Tongue (tissue), 2 donors: Measurements from ENCODE around the gene CHKB. TPM values are rescaled to one million over a fixed set of nuclear protein-coding genes. Genes with fewer than 3 reads are reported as not detected.
"Not testable (repeated sequence)": the region's sequence is repeated elsewhere in the genome, so short reads cannot be mapped to it uniquely, and the experiment has no call there.

Experiments
- DNase-seq: peaks from one replicate; pipeline ENCODE4 v3.0.0-alpha.2; 2015
- total RNA-seq: library from RNA; depleted of rRNA; stranded (reverse); fragments of >200 nt; gene quantifications from one replicate; pipeline ENCODE4 v1.2.3, GENCODE V29; 2014

Gene CHKB
- total RNA-seq, 1 donor from 2014 or later: 39.2 TPM

DNA sequence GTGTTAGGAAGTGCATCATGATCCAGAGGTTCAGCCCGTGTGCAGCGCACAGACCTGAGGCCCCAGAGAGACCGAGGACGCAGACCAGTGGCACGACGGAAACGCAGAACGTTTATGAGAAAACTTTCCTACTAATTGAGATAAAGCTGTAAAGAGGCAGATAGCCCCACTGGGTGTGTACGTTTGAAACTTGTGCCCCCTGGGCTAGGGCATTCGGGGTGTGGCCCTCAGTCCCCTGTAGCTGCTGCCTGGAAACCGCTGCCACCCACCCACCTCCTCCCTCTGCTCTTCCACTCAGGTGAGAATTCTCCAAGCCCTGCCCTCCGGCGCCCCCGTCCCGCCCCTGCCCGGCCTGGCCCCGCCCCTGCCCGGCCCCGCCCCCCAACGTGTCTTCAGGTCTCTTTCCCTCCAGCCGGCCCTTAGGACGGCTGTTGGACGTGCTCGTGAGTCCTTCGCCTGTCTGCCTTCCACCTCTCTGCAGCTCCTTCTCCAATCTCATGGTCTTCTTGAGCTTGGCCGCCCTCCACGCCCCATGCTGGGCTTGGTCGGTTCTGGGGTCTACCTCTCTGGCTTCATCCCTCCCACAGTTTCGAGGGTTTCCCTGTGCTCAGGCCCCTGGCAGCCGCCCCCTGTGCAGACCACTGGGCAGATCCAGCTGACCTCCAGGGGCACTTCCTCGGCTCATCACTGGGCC, 30.0 kb upstream of the CHKB start:
- no peak for DNase-seq

DNA sequence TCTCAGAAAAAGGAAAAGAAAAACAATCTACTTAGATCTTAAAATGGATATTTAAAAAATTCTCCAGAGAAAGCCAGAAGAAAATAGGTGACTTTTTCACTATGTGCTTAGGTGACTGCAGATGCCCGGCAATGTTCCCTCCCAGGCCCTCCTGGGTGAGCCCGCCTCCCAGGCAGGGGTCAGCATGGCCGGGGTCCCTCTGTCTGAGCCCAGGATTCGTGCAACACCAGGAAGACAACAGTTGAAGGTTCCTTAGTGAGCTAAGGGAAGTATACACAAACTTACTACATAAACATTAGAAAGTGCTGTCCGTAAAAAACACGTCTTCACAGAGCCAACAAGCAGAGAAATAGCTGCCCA, 29.5 kb upstream of the CHKB start:
- no peak for DNase-seq

DNA sequence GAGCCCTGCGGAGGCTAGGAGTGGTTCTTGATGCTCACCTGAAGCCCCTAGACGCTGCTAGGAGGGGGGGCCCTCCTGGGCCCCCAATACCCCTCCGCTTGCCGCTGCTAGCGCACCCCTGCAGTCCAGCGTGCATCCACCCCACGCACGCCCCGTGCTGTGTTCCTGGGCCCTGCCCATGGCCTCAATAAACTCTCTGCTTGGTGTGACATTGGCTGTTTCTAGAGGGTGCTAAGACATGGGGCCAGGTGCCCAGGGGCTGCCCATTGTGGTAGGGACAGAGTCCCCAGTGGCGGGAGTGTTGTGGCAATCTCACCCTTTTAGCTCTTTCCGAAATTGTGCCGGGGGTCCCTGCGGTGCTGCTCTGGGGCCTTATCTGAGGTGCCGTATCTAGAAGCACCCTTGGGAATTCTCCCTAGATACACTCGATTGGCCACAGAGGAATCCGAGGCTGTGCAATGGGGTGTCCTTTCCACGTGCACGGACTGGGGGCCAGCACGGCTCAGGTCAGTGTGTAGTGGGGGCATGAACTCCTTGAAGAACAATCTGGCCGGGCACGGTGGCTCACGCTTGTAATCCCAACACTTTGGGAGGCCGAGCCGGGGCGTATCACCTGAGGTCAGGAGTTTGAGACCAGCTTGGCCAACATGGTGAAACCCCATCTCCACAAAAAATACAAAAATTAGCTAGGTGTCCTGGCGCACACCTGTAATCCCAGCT, 28.9 kb upstream of the CHKB start:
- no peak for DNase-seq

DNA sequence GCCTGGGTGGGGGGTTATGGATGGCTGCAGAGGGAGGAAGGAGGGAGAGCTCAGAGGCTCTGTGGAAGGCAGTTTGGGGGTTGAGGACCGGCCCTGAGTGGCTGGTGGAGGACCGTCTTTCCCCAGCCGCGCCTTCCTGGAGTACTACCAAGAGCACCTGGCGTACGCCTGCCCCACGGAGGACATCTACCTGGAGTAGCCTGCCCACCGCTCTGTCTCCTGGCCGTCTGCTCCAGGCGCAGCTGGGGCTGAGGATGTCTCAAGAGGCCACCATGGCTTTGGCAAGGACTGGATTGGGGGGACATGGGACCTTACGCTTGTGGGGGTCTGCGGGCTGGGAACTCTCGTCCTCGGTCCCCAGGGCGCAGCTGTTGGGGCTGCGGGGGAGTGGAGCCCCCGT, 27.9 kb upstream of the CHKB start:
- DNase-seq: no peak

DNA sequence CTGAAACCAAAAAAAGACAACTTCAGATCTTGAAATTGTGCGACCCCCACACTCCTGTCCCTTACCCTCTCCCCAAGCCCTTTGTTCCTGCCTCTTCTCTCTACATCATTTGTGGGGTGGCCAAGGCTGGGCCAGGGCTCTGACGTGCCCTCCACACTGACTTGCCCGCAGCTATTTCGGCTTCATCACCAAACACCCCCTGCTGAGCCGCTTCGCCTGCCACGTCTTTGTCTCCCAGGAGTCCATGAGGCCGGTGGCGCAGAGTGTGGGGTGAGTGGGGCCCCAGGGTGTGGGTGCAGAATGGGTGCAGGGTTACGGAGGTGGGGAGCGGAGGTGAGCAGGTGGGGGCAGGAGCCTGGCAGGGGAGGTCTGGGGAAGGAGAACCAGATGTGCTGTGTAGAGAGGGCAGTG, 27.4 kb upstream of the CHKB start:
- no peak for DNase-seq

DNA sequence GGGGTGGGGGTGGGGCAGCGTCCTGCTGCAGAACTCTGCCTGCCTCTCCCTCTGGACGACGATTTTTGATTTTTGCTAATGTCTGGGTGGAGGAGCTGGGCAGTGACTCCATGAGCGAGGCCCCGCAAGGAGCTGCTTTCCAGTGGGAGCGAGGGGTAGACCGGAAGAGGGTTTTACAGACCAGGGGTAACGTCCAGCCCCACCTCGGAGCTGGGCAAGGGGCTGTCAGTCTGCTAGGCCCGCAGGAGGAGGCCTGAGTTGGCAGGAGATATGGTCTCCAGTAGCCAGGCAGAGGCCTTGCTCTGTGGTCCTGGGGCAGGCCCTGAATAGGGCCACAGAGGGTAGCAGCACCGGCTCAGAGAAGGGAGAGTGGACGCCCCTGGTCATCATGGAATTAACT, 26.9 kb upstream of the CHKB start:
- DNase-seq: no peak

DNA sequence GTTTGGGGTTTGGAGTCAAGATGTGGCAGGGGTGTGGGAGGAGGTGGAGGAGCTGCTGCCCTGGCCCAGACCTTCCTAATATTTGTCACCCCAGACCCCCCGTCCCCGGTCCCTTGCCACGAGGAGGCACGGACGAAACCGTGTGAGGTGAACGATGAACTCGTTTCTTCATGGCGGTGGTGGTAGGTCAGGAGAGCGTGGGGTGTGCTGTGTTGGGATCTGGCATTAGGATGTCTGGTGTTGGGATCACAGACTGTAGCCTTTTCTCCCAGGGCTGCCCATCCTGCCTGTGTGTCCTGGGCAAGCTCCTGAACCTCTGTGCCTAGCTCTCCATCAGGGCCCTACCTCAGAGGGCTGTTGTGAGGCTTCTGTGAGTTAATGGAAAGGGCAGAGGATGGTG, 26.3 kb upstream of the CHKB start:
- no peak for DNase-seq

DNA sequence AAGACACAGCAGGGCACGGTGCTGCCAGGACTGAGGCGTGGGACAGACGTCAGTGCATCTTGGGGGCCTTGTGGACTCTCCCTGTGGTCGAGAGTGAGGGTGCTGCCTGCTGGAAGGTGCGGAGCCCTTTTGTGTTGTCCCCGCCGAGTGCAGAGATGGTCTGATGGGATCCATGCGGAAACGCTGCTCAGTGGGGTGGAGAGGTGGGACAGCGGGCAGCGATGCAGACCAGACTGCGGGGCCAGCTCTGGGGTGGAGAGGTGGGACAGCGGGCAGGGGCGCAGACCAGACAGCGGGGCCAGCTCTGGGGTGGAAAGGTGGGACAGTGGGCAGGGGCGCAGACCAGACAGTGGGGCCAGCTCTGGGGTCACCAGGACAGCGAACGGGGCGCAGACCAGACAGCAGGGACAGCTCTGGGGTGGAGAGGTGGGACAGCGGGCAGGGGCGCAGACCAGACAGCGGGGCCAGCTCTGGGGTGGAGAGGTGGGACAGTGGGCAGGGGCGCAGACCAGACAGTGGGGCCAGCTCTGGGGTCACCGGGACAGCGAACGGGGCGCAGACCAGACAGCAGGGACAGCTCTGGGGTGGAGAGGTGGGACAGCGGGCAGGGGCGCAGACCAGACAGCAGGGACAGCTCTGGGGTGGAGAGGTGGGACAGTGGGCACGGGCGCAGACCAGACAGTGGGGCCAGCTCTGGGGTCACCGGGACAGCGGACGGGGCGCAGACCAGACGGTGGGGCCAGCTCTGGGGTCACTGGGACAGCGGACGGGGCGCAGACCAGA, 25.6 kb upstream of the CHKB start:
- not testable (repeated sequence) for DNase-seq

DNA sequence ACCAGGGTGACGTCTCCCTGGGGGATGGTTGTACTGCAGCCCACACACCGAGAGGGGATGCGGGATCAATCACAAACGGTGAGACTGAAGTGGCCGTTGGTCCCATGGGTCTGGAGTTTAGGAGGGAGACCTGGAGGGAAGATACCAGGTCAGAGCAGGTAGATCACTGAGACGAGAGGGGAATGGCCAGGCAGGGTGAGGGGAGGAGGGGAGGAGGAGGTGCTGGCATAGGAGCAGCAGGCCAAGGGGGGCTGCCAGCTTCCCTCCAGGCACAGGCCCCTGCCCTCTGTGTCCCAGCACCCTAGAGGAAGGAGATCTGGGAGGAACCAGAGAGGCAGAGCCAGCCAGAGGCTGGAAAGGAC, 25.0 kb upstream of the CHKB start:
- DNase-seq: no peak

DNA sequence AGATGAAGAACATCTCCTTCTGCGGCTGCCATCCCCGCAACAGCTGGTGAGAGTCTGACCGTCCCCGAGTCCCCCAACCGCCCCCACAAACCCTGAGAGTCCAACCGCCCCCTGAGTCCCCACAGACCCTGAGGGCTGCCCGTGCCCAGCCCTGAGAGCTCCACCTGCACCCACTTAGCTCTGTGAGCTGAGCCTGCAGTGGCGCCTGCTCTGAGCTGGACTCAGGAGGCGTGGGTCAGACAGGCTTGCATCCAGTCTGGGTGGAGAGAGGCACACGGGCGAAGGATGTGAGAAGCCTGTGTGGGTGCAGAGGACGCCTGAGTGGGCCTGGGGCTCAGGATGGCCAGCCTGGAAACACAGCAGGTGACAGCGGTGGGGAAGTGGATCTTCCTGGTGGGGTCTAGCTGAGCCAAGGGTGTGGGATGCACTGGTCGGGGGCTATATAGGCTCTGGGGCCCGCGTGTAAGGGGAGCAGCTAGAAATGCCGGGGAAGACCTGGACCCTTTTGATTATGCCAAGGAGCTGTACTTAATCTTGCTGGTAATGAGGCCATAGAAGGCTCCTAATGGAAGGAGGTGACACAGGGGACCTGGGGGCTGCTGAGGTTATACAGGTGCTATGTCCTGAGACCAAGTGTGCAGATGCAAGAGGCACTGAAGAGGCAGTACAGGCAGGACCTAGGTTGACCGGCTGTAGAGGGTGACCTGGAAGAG, 24.5 kb upstream of the CHKB start:
- DNase-seq: no peak

DNA sequence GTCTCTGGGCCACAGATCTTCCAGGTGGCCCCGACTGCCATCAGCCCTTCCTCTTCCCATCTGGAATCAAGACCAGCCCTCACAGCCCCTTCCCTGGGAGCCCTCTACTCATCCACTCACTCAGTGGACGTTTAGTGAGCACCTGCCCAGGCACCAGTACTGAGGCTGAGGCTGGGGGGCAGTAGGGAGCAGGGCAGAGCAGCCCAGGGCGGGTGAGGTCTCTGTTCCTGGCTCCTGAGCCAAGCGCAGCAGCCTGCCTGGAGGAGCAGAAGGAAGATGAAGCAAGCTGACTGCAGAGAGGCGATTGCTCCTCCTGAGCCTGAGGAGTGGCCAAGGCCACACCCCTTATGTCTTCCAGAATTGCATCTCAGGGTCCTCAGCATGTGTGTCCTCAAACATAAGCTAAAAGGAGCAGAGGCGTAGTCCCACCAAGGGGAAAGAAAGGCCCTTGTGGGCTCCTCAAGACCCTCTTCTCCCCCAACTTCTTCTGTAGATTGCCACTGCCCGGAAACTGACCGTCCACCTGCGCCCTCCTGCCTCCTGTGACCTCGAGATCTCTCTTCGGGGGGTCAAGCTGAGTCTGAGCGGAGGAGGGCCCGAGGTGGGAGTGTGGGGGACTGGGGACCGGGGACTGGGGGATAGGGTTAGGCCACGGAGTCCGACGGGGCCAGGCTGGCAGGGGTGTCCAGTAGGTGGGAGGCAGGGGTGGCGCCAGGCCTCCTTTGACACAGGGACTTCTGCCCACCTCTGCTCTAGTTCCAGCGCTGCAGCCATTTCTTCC, 23.7 kb upstream of the CHKB start:
- DNase-seq: no peak

DNA sequence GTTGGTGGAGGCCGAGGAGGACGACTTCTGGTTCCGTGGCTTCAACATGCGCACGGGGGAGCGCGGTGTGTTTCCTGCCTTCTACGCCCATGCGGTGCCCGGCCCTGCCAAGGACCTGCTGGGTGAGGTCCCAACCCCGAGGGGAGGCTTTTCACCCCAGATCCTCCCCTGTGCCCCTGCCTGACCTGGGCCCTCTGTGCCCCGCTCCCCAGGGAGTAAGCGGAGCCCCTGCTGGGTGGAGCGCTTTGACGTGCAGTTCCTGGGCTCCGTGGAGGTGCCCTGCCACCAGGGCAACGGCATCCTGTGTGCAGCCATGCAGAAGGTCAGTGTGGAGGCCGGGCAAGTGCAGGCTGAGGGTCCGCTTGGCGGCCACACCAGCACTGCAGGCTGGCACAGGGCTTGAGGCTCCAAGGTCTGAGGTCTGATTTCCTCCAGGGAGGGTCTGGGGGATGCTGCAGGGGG, 23.0 kb upstream of the CHKB start:
- DNase-seq: no peak

DNA sequence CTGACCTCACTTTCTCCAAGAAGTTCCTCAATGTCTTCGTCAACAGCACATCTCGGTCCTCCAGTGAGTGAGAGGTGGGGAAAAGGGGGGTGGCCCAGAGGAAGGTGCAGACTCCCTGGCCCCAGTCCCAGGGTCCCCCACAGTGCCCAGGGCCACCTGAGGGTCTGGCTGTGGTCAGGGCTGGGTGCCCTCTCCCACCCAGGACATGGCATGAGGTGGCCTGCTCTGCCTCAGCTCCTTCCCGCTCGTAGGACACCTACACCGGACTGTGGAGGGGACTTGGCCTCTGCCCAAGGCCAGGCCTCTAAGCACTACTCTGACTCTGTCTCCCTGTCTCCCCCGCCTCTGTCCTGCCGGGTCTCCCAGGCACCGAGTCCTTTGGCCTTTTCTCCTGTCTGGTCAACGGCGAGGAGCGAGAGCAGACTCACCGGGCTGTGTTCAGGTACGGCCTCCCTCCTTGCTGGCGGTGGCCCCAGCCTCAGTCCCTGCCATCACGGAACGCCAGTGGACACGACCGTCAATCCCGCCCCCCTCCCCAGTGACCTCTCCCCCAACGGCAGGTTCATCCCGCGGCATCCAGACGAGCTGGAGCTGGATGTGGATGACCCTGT, 22.5 kb upstream of the CHKB start:
- no peak for DNase-seq

DNA sequence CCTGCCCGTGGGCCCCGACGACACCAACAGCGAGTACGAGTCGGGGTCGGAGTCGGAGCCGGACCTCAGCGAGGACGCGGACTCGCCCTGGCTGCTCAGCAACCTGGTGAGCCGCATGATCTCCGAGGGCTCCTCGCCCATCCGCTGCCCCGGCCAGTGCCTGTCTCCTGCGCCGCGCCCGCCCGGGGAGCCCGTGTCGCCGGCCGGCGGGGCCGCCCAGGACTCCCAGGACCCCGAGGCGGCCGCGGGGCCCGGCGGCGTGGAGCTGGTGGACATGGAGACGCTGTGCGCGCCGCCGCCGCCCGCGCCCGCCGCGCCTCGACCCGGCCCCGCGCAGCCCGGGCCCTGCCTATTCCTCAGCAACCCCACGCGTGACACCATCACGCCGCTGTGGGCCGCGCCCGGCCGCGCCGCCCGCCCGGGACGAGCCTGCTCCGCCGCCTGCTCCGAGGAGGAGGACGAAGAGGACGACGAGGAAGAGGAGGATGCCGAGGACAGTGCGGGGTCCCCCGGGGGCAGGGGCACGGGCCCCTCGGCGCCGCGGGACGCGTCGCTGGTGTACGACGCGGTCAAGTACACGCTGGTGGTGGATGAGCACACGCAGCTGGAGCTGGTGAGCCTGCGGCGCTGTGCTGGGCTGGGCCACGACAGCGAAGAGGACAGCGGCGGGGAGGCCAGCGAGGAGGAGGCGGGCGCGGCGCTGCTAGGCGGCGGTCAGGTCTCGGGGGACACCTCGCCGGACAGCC, 21.8 kb upstream of the CHKB start:
- DNase-seq: no peak

DNA sequence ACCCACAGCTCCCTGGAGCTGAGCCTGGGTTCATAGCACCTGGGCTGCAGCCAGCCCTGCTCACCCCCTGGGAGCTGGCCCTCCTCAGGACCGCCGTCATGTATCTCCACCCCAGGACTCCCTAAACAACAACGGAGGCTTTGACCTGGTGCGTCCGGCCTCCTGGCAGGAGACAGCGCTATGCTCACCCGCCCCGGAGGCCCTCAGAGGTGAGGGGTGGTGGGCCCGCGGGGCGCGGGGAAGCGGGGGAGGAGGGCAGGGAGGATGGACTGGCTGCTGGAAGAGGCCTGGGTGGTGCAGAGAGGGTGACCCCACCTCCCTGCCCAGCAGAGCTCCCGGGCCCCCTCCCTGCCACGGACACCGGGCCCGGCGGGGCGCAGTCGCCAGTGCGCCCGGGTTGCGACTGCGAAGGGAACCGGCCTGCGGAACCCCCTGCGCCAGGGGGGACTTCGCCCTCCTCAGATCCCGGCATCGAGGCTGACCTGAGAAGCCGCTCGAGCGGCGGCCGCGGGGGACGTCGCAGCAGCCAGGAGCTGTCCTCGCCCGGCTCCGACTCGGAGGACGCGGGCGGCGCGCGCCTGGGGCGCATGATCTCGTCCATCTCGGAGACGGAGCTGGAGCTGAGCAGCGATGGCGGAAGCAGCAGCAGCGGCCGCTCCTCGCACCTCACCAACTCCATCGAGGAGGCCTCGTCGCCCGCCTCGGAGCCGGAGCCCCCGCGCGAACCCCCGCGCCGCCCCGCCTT, 21.0 kb upstream of the CHKB start:
- DNase-seq: no peak

DNA sequence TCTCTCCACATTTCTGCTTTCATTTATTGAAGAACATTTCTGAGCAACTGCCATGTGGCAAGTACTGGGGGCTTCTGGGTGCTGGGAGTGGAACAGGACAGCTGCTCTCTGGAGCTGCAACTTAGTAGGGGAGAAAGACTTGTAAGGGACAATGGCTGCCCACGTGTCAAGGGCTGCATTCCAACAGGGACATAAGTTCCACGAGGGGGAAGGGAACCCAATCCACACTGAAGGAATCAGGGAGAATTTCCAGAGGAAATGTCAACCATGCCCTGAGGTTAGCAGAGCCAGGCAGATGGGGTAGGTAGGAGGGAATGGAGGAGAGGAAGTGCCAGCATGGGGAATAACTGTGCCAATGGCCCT, 19.7 kb upstream of the CHKB start:
- DNase-seq: no peak

DNA sequence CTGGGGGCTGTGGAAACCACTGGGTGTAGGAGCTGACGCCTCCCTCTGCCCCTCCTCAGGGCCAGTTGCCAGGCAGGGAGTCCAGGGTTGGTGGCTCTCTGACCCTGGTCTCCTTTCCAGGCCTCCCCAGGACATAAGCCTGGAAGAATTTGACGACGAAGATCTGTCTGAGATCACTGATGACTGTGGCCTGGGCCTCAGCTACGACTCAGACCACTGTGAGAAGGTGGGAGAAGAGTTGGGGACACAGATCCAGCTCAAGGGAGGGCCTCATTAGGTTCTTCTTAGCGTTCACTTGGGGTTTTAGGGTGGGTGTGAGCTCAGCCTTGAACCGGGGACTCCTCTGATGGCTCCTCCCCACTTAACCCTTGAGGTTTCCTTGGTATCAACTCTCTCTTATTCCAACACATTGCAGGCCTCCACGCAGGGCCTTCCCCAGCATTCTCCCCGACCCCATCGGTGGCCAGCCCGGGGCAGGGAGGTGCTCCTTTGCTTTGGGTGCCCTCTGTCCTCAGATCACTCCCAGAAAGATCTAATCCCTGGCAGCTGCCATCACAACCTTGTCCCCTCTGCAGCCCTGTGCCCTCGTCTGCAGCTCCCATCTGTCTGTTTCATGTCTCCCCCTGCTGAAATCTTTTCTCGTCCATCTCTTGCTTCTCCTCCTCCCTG, 19.2 kb upstream of the CHKB start:
- DNase-seq: no peak

DNA sequence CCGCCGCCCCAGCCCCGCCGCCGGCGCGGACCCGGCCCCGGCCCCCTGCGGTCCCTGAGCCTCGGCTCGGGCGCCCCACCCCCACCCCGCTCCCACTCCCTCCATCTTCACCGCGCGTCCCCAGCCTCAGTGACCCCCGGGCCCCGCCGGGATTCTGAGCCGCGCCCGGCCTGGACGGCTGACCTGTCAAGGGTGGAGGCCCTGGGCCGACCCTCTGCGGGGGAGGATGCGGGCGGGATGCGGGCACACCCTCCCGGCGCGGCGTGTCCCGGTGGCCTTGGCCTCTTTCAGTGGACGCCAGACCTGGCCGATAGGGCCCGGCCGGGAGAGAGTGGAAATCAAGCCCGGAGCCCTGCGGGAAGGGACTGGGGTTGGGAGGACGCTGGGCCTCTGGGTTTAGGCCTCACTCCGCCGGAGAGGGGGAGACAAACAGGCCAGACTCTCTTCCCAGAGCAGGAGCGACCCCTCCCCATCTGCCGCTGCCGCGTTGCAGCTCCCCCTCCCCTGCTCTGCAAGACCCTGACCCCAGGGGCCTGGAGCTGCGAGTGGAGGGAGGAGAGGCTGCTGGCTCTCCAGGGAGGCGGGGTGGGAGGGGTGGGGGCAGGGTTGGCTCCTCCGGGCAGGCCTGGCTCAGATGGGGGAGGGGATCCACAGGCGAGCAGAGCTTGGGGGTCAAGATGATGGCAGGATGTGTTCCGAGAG, 18.5 kb upstream of the CHKB start:
- DNase-seq: no peak

DNA sequence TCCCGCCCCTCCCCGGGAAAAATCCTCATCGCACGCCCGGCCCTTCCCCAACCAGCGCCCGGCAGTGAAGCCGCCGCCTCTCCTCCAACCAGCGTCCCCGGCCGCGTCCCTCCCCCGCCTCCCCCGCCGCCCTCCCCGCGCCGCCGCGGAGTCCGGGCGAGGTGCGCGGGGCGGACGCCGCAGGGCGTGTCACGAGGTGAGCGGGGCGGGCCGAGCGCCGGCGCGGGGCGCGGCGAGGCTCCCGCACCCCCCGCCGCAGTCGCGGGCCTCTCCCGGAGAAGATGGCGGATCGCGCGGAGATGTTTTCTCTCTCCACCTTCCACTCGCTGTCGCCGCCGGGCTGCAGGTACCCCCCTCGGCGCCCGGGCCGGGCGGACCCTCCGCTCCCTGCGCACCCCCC, 17.9 kb upstream of the CHKB start, which contains the start of gene MAPK8IP2:
MAPK8IP2 (plus strand) TSS at position 256 of the 400 bp plus-strand sequence; CDS start at position 282, 26 bp downstream.
- DNase-seq: no peak
